Measurements from ENCODE around the gene ZFR2. TPM values are rescaled to one million over a fixed set of nuclear protein-coding genes. Genes with fewer than 3 reads are reported as not detected.
A peak's percentile ranks its signal among the peaks of the same experiment; 100 is the strongest.

ZFR2 gene
- total and polyA plus RNA-seq, 9 donors: under 0.01 to 0.23 (median 0.09) TPM; not detected in 2

- no peak overlapping the region for H3K4me3 ChIP-seq (ENCODE audit: low read length)
- no peaks in the 10 kb centered on the region for H3K9me3 ChIP-seq (replicated peaks; ENCODE audit: control insufficient read depth, low read depth, low read length)
- H3K27ac ChIP-seq (ENCODE audit: low read length): no peak overlapping the region
- peaks cover 17% of the 10 kb centered on the region for H3K4me1 ChIP-seq (ENCODE audit: control insufficient read depth, insufficient read depth, low read length)
- H3K36me3 ChIP-seq (ENCODE audit: control insufficient read depth, insufficient read depth, low read length): no peaks in the 10 kb centered on the region
- no peak for DNase-seq
- H3K27me3 ChIP-seq (ENCODE audit: control insufficient read depth, insufficient read depth, low read length): peaks cover 10% of the 10 kb centered on the region
- 96% methylated on average over 26 of the region's 26 CpGs for WGBS (ENCODE audit: insufficient coverage)
These were observed 41.5 kb downstream of the ZFR2 start for GRCh38 chr19:3827306-3827705.

GRCh38 chr19:3826163-3826562, 42.7 kb downstream of the ZFR2 start:
- 21% methylated on average over 12 of the region's 12 CpGs for WGBS (ENCODE audit: insufficient coverage)
- Histone ChIP-seq H3K9me3 (replicated peaks; ENCODE audit: control insufficient read depth, low read depth, low read length) (no peaks in the 10 kb centered on the region), H3K4me3 (ENCODE audit: low read length) (no peak overlapping the region), H3K4me1 (ENCODE audit: control insufficient read depth, insufficient read depth, low read length) (peaks cover 18% of the 10 kb centered on the region), H3K27ac (ENCODE audit: low read length) (no peak overlapping the region), H3K36me3 (ENCODE audit: control insufficient read depth, insufficient read depth, low read length) (no peaks in the 10 kb centered on the region), H3K27me3 (ENCODE audit: control insufficient read depth, insufficient read depth, low read length) (peaks cover 10% of the 10 kb centered on the region)
- DNase-seq: peak; percentile 34

- Histone ChIP-seq H3K9me3 (replicated peaks; ENCODE audit: control insufficient read depth, low read depth, low read length) (no peaks in the 10 kb centered on the region), H3K4me3 (ENCODE audit: low read length) (no peak overlapping the region), H3K27me3 (ENCODE audit: control insufficient read depth, insufficient read depth, low read length) (peaks cover 10% of the 10 kb centered on the region), H3K36me3 (ENCODE audit: control insufficient read depth, insufficient read depth, low read length) (no peaks in the 10 kb centered on the region), H3K27ac (ENCODE audit: low read length) (no peak overlapping the region), H3K4me1 (ENCODE audit: control insufficient read depth, insufficient read depth, low read length) (peaks cover 10% of the 10 kb centered on the region)
- no peak for DNase-seq
- WGBS (ENCODE audit: insufficient coverage): 60% methylated on average over 21 of the region's 32 CpGs
These were observed 43.4 kb downstream of the ZFR2 start for GRCh38 chr19:3825286-3825956.

- peaks cover 8% of the 10 kb centered on the region for H3K4me1 ChIP-seq (ENCODE audit: control insufficient read depth, insufficient read depth, low read length)
- WGBS (ENCODE audit: insufficient coverage): 53% methylated on average over 4 of the region's 10 CpGs
- no peak overlapping the region for H3K4me3 ChIP-seq (ENCODE audit: low read length)
- DNase-seq: no peak
- no peaks in the 10 kb centered on the region for H3K9me3 ChIP-seq (replicated peaks; ENCODE audit: control insufficient read depth, low read depth, low read length)
- H3K36me3 ChIP-seq (ENCODE audit: control insufficient read depth, insufficient read depth, low read length): no peaks in the 10 kb centered on the region
- peaks cover 10% of the 10 kb centered on the region for H3K27me3 ChIP-seq (ENCODE audit: control insufficient read depth, insufficient read depth, low read length)
- H3K27ac ChIP-seq (ENCODE audit: low read length): no peak overlapping the region
These were observed 45.5 kb downstream of the ZFR2 start for GRCh38 chr19:3823350-3823713.

GRCh38 chr19:3822683-3823349, 46.0 kb downstream of the ZFR2 start:
- H3K4me3 ChIP-seq (ENCODE audit: low read length): no peak overlapping the region
- WGBS (ENCODE audit: insufficient coverage): 82% methylated on average over 26 of the region's 26 CpGs
- peaks cover 8% of the 10 kb centered on the region for H3K4me1 ChIP-seq (ENCODE audit: control insufficient read depth, insufficient read depth, low read length)
- no peak overlapping the region for H3K27ac ChIP-seq (ENCODE audit: low read length)
- DNase-seq: no peak
- H3K27me3 ChIP-seq (ENCODE audit: control insufficient read depth, insufficient read depth, low read length): peaks cover 10% of the 10 kb centered on the region
- no peaks in the 10 kb centered on the region for H3K9me3 ChIP-seq (replicated peaks; ENCODE audit: control insufficient read depth, low read depth, low read length)
- H3K36me3 ChIP-seq (ENCODE audit: control insufficient read depth, insufficient read depth, low read length): no peaks in the 10 kb centered on the region

GRCh38 chr19:3821857-3822364, 46.9 kb downstream of the ZFR2 start:
- no peaks in the 10 kb centered on the region for H3K9me3 ChIP-seq (replicated peaks; ENCODE audit: control insufficient read depth, low read depth, low read length)
- peaks cover 10% of the 10 kb centered on the region for H3K27me3 ChIP-seq (ENCODE audit: control insufficient read depth, insufficient read depth, low read length)
- peaks cover 8% of the 10 kb centered on the region for H3K4me1 ChIP-seq (ENCODE audit: control insufficient read depth, insufficient read depth, low read length)
- WGBS (ENCODE audit: insufficient coverage): 15% methylated on average over 37 of the region's 43 CpGs
- H3K27ac ChIP-seq (ENCODE audit: low read length): no peak overlapping the region
- H3K4me3 ChIP-seq (ENCODE audit: low read length): no peak overlapping the region
- DNase-seq: peak; percentile 38
- H3K36me3 ChIP-seq (ENCODE audit: control insufficient read depth, insufficient read depth, low read length): no peaks in the 10 kb centered on the region

GRCh38 chr19:3821156-3821555, 47.7 kb downstream of the ZFR2 start:
- H3K4me1 ChIP-seq (ENCODE audit: control insufficient read depth, insufficient read depth, low read length): peaks cover 6% of the 10 kb centered on the region
- WGBS (ENCODE audit: insufficient coverage): 94% methylated on average over 23 of the region's 23 CpGs

GRCh38 chr19:3819989-3820388, 48.8 kb downstream of the ZFR2 start:
- Histone ChIP-seq H3K36me3 (ENCODE audit: control insufficient read depth, insufficient read depth, low read length) (no peaks in the 10 kb centered on the region), H3K27me3 (ENCODE audit: control insufficient read depth, insufficient read depth, low read length) (peaks cover 10% of the 10 kb centered on the region), H3K4me1 (ENCODE audit: control insufficient read depth, insufficient read depth, low read length) (peaks cover 3% of the 10 kb centered on the region), H3K9me3 (replicated peaks; ENCODE audit: control insufficient read depth, low read depth, low read length) (no peaks in the 10 kb centered on the region), H3K27ac (ENCODE audit: low read length) (no peak overlapping the region), H3K4me3 (ENCODE audit: low read length) (no peak overlapping the region)
- DNase-seq: no peak
- WGBS (ENCODE audit: insufficient coverage): 88% methylated on average over 15 of the region's 19 CpGs

More at GRCh38 chr19:3821156-3821555, 47.7 kb downstream of the ZFR2 start:
- DNase-seq: no peak
- Histone ChIP-seq H3K4me3 (ENCODE audit: low read length) (no peak overlapping the region), H3K9me3 (replicated peaks; ENCODE audit: control insufficient read depth, low read depth, low read length) (no peaks in the 10 kb centered on the region), H3K27me3 (ENCODE audit: control insufficient read depth, insufficient read depth, low read length) (peaks cover 10% of the 10 kb centered on the region), H3K27ac (ENCODE audit: low read length) (no peak overlapping the region), H3K36me3 (ENCODE audit: control insufficient read depth, insufficient read depth, low read length) (no peaks in the 10 kb centered on the region)

GRCh38 chr19:3818918-3819317, 49.9 kb downstream of the ZFR2 start:
- H3K27ac ChIP-seq (ENCODE audit: low read length): no peak overlapping the region
- H3K4me1 ChIP-seq (ENCODE audit: control insufficient read depth, insufficient read depth, low read length): peaks cover 3% of the 10 kb centered on the region
- H3K27me3 ChIP-seq (ENCODE audit: control insufficient read depth, insufficient read depth, low read length): peaks cover 10% of the 10 kb centered on the region
- 64% methylated on average over 31 of the region's 31 CpGs for WGBS (ENCODE audit: insufficient coverage)
- DNase-seq: no peak
- H3K36me3 ChIP-seq (ENCODE audit: control insufficient read depth, insufficient read depth, low read length): no peaks in the 10 kb centered on the region
- H3K9me3 ChIP-seq (replicated peaks; ENCODE audit: control insufficient read depth, low read depth, low read length): no peaks in the 10 kb centered on the region
- H3K4me3 ChIP-seq (ENCODE audit: low read length): no peak overlapping the region

GRCh38 chr19:3818466-3818865, 50.4 kb downstream of the ZFR2 start:
- Histone ChIP-seq H3K27ac (ENCODE audit: low read length) (no peak overlapping the region), H3K4me3 (ENCODE audit: low read length) (no peak overlapping the region), H3K27me3 (ENCODE audit: control insufficient read depth, insufficient read depth, low read length) (peaks cover 6% of the 10 kb centered on the region), H3K9me3 (replicated peaks; ENCODE audit: control insufficient read depth, low read depth, low read length) (no peaks in the 10 kb centered on the region), H3K4me1 (ENCODE audit: control insufficient read depth, insufficient read depth, low read length) (peaks cover 3% of the 10 kb centered on the region), H3K36me3 (ENCODE audit: control insufficient read depth, insufficient read depth, low read length) (no peaks in the 10 kb centered on the region)
- 28% methylated on average over 10 of the region's 11 CpGs for WGBS (ENCODE audit: insufficient coverage)
- DNase-seq: peak; percentile 59
